CD4-positive, alpha-beta T cell (primary cell): Measurements from ENCODE around the gene RERE. TPM values are rescaled to one million over a fixed set of nuclear protein-coding genes. Genes with fewer than 3 reads are reported as not detected.

Experiments
- ATAC-seq: fragments of 200-7000 bp; cut with Tn5 transposase; one replicate; pipeline ENCODE4 v1.10.0; 2022; ENCODE audit warnings: mild to moderate bottlenecking; ENCODE audit not compliant: poor library complexity
- CTCF ChIA-PET: fragments of 350-600 bp; sonication (Branson Sonifier 250); formaldehyde crosslinking; loops from one replicate; lab custom pipeline; 2021; ENCODE audit warnings: antibody characterized with exemption, inconsistent platforms; lab: Charles Lee
- POLR2A ChIA-PET: fragments of 350-600 bp; sonication (Branson Sonifier 250); formaldehyde crosslinking; loops from one replicate; lab custom pipeline; 2021; ENCODE audit warnings: antibody characterized with exemption, inconsistent platforms; lab: Charles Lee
- DNase-seq, 14 experiments: peaks; one replicate each; pipeline ENCODE4 v3.0.0-alpha.2; 2013 to 2020; ENCODE audit warnings: mixed read lengths in 2 of 14
- H3K27ac ChIP-seq, 2 donors: one replicate each; pipeline versions ENCODE4 v1.5.1 to v1.7.0; 2013; ENCODE audit warnings: low read length in 2 of 2, low read depth in 1 of 2, mild to moderate bottlenecking in 1 of 2
- H3K27me3 ChIP-seq, 2 experiments: 1 replicate in 1 of 2; 2 replicates in 1 of 2; pipeline versions ENCODE4 v1.6.1 to v1.7.0; 2013; ENCODE audit warnings: low read length in 2 of 2, control low read depth in 1 of 2, mild to moderate bottlenecking in 1 of 2, moderate library complexity in 1 of 2; ENCODE audit not compliant: insufficient read depth in 2 of 2, control insufficient read depth in 1 of 2
- H3K36me3 ChIP-seq: one replicate; pipeline ENCODE4 v1.6.1; 2013; ENCODE audit warnings: low read length, control low read depth; ENCODE audit not compliant: insufficient read depth
- H3K4me1 ChIP-seq: one replicate; pipeline ENCODE4 v1.6.1; 2013; ENCODE audit warnings: low read length, control low read depth; ENCODE audit not compliant: insufficient read depth
- H3K4me3 ChIP-seq: one replicate; pipeline ENCODE4 v1.5.1; 2013; ENCODE audit warnings: mild to moderate bottlenecking, low read length, moderate library complexity
- H3K9me3 ChIP-seq, 2 experiments: 1 replicate in 1 of 2; 2 replicates in 1 of 2; pipeline versions ENCODE4 v1.6.1 to v1.7.0; 2013; ENCODE audit warnings: low read length in 2 of 2, mild to moderate bottlenecking in 2 of 2, control low read depth in 1 of 2, moderate library complexity in 1 of 2; ENCODE audit not compliant: control insufficient read depth in 1 of 2, insufficient read depth in 1 of 2
- H3K27ac Mint-ChIP-seq: one replicate; pipeline ENCODE4 v1.8.0; 2020; ENCODE audit warnings: mixed read lengths
- H3K27me3 Mint-ChIP-seq: one replicate; pipeline ENCODE4 v1.8.0; 2021; ENCODE audit warnings: mixed read lengths
- H3K36me3 Mint-ChIP-seq: one replicate; pipeline ENCODE4 v1.8.0; 2021; ENCODE audit warnings: low read depth, mixed read lengths
- H3K4me1 Mint-ChIP-seq: one replicate; pipeline ENCODE4 v1.8.0; 2021; ENCODE audit warnings: low read depth, mixed read lengths
- H3K4me3 Mint-ChIP-seq: one replicate; pipeline ENCODE4 v1.8.0; 2020; ENCODE audit warnings: mild to moderate bottlenecking, mixed read lengths
- H3K9me3 Mint-ChIP-seq: one replicate; pipeline ENCODE4 v1.8.0; 2020; ENCODE audit warnings: mixed read lengths
- intact Hi-C, 2 experiments: fragments of 100-400 bp; cut with DNase I in 1 of 2; cut with micrococcal nuclease in 1 of 2; formaldehyde crosslinking; loops; one replicate each; pipeline versions ENCODE4 v1.15.1 to v1.9.0; 2023 to 2025; cut with DNase I, micrococcal nuclease
- total RNA-seq, 174 experiments: library from RNA in 2 of 174; stranded (reverse) in 2 of 174; gene quantifications; one replicate each; pipeline ENCODE4 v1.2.3 and lab custom pipeline; 2021 to 2026
- TF ChIP-seq, protein P1 (sequence below): fragments of 200-600 bp; IDR thresholded peaks from one replicate; pipeline ENCODE4 v1.8.0; 2022; ENCODE audit warnings: antibody characterized with exemption, mild to moderate bottlenecking

RERE gene
- total RNA-seq, 2 experiments from 2014 or later = 78.4 to 84.0 TPM

DNA sequence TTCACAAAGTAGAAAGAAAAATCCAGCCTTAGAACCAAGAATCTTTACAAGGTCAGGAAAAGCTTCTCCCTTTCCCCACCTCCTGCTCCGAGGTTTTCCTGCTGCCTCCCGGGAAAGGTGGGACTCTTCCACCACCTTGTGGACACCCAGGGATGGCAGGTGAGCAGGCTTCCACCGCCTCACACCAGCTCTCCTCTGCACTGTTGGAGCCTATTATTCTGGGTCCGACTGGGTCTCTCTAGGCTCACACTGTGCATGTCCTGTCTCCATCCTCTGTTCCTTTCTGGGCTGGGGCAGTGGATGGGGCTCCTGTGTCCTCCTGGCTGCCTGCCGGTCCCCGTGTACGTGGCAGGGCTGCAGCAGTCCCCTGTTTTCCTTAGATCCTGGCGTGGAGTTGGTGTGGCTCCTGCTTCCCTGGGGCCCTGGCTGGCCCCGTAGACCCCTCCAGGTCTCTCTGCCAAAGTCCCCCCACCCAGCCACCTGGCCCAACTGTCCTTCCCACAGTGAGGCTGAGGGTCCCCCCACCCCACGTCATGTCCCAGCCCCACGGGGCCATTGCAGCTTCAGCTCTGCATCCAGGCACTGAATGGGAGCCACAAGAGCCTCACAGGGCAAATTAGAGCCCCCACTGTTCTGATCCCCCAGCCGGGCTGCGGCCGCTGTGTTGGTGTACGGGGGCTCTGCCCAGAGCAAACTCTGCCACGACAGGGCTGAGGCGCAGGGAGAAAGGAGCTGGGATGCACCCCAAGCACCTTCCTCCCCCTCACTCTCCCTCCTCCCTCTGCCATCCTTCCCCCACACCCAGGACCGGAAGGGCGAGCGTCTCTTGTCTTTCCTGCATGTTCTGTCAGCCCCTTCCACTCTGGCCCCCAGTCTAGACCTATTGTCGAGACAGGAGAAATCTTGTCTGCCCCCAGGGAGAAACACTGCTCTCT, 502.8 kb downstream of the RERE start:
- TF ChIP-seq, protein P1, sequence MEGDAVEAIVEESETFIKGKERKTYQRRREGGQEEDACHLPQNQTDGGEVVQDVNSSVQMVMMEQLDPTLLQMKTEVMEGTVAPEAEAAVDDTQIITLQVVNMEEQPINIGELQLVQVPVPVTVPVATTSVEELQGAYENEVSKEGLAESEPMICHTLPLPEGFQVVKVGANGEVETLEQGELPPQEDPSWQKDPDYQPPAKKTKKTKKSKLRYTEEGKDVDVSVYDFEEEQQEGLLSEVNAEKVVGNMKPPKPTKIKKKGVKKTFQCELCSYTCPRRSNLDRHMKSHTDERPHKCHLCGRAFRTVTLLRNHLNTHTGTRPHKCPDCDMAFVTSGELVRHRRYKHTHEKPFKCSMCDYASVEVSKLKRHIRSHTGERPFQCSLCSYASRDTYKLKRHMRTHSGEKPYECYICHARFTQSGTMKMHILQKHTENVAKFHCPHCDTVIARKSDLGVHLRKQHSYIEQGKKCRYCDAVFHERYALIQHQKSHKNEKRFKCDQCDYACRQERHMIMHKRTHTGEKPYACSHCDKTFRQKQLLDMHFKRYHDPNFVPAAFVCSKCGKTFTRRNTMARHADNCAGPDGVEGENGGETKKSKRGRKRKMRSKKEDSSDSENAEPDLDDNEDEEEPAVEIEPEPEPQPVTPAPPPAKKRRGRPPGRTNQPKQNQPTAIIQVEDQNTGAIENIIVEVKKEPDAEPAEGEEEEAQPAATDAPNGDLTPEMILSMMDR = peak; percentile 74
- ATAC-seq (peak; percentile 30), DNase-seq (peak; percentile 29 to 75 (median 46))
- intact Hi-C loops = loop anchor here (1.0 to 2.0 kb wide), 4 partner anchors 34 to 333 kb away; no protein-coding TSS in a partner anchor
- Histone ChIP-seq H3K27me3 (peaks cover 17 to 21% of the 10 kb centered on the region in 2 experiments), H3K4me1 (peaks cover 29% of the 10 kb centered on the region), H3K9me3 (no peaks in the 10 kb centered on the region), H3K4me3 (no peak overlapping the region), H3K36me3 (no peaks in the 10 kb centered on the region), H3K27ac (no peak overlapping the region)
- ChIA-PET POLR2A (interaction anchor here (0.7 kb wide), 1 partner anchor 300 kb away, joined by 5 read pairs; no protein-coding TSS in a partner anchor), CTCF (interaction anchor here (0.8 to 2.4 kb wide), 15 partner anchors 9 to 339 kb away, joined by 3 to 14 read pairs (median 4); no protein-coding TSS in a partner anchor)
- H3K4me3 Mint-ChIP-seq = no peak overlapping the region
- peaks cover 21% of the 10 kb centered on the region for H3K4me1 Mint-ChIP-seq
- H3K9me3 Mint-ChIP-seq = no peaks in the 10 kb centered on the region
- no peaks in the 10 kb centered on the region for H3K36me3 Mint-ChIP-seq
- H3K27me3 Mint-ChIP-seq = peaks cover 34% of the 10 kb centered on the region
- no peak overlapping the region for H3K27ac Mint-ChIP-seq

DNA sequence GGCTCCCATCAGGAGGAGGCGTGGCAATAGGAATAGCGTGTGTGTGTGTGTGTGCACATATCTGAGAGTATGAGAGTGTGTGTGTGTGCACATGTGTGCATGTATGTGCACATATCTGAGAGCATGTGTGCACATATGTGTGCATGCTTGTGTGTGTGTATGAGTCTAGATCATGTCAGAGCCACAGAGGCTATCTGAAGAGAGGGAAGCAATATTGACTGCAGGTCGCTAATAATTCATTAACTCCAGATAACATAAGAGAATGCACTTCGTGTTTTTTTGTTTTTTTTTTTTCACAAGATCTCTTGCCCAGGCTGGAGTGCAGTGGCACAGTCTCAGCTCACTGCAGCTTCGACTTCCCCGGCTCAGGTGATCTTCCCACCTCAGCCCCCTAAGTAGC, 504.2 kb downstream of the RERE start:
- CTCF ChIA-PET = interaction anchor here (1.1 to 1.7 kb wide), 3 partner anchors 10 to 332 kb away, joined by 4 to 5 read pairs (median 4); no protein-coding TSS in a partner anchor
- no peaks in the 10 kb centered on the region for H3K9me3 Mint-ChIP-seq
- Histone ChIP-seq H3K36me3 (no peaks in the 10 kb centered on the region), H3K4me1 (peaks cover 23% of the 10 kb centered on the region), H3K27me3 (peaks cover 17 to 21% of the 10 kb centered on the region in 2 experiments), H3K27ac (no peak overlapping the region), H3K9me3 (no peaks in the 10 kb centered on the region), H3K4me3 (no peak overlapping the region)
- intact Hi-C loops = no loop called here
- no peaks in the 10 kb centered on the region for H3K36me3 Mint-ChIP-seq
- no peak overlapping the region for H3K27ac Mint-ChIP-seq
- ATAC-seq (no peak), DNase-seq (no peak)
- H3K4me1 Mint-ChIP-seq = peaks cover 16% of the 10 kb centered on the region
- TF ChIP-seq, protein P1 = no peak
- POLR2A ChIA-PET = no interaction called here
- H3K27me3 Mint-ChIP-seq = peaks cover 34% of the 10 kb centered on the region
- H3K4me3 Mint-ChIP-seq = no peak overlapping the region

DNA sequence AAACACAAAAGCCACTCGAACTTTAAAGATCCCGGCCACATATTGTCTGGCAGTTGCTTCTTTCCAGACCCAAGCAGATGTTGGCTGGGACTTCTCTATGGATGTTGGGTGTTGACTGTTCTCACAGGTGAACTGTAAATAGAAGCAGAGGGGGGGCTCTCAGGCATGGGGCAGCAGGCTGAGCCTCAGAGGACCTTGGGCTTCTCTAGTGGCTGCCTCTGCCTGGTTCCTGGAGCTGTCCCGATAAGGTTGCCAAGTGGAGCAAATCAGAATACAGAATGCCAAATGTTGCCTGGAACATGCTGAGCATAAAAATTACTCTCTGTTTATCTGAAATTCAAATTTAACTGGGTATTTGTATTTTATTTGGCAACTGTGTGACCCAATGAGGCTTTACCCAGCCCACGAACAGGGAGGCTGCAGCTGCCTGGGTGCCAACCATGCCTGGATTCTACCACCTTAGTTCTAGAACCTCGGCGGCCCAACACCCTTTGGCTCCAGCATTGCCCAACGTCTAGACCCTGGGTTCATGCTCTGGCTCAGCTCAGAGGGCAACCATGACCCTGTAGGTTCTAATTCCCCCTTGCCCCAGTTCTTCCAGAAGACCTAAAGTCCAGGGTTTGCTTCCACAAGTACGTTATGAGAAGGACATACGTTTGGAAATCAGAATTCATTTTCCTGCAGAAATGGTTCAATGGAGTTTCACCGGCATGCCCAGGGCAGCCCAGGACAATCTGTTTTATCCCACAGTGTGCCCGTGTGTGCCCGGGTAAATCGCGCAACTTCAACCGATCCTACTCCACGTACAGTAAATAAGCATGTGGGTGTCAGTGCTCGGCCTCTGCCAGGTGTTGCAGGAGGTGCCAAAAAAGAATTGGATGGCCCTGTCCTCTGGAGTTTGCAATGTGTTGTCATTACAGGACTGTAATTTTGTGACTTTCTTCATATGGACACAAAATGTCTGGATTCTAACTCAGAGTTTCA, 504.9 kb downstream of the RERE start:
- intact Hi-C loops = no loop called here
- Histone ChIP-seq H3K4me3 (no peak overlapping the region), H3K9me3 (no peaks in the 10 kb centered on the region), H3K27me3 (peaks cover 17 to 21% of the 10 kb centered on the region in 2 experiments), H3K4me1 (peaks cover 18% of the 10 kb centered on the region), H3K27ac (no peak overlapping the region), H3K36me3 (no peaks in the 10 kb centered on the region)
- ChIA-PET POLR2A (no interaction called here), CTCF (interaction anchor here (0.5 kb wide), 1 partner anchor 278 kb away, joined by 5 read pairs; no protein-coding TSS in a partner anchor)
- H3K4me3 Mint-ChIP-seq = no peak overlapping the region
- TF ChIP-seq, protein P1 = no peak
- H3K4me1 Mint-ChIP-seq = peaks cover 15% of the 10 kb centered on the region
- ATAC-seq (no peak), DNase-seq (no peak)
- no peak overlapping the region for H3K27ac Mint-ChIP-seq
- peaks cover 34% of the 10 kb centered on the region for H3K27me3 Mint-ChIP-seq
- H3K36me3 Mint-ChIP-seq = no peaks in the 10 kb centered on the region
- H3K9me3 Mint-ChIP-seq = no peaks in the 10 kb centered on the region
